HepG2 (cell line): ENCODE measurements around the gene TYR. TPM values are rescaled to one million over a fixed set of nuclear protein-coding genes. Genes with fewer than 3 reads are reported as not detected.

ENCODE experiments used
- ATAC-seq: fragments of 200-7000 bp; cut with Tn5 transposase; 3 replicates; pipeline ENCODE4 v1.9.1; 2020; ENCODE audit warnings: mild to moderate bottlenecking, moderate library complexity
- BruUV-seq: library from RNA; stranded (reverse); fragments of 400-500 nt; replicated peaks from 2 replicates; lab custom pipeline; 2021; lab: Mats Ljungman, UMichigan
- CTCF ChIA-PET: fragments of 300-600 bp; formaldehyde crosslinking; extraction: SDS; loops from one replicate; lab custom pipeline; 2021; ENCODE audit warnings: low total read pairs, inconsistent platforms, low intra/inter-chr PET ratio; lab: Yijun Ruan, JAX
- POLR2A ChIA-PET: fragments of 350-600 bp; sonication (Branson Sonifier 250); formaldehyde crosslinking; loops from one replicate; lab custom pipeline; 2020; ENCODE audit warnings: antibody characterized with exemption, inconsistent platforms; lab: Yijun Ruan, JAX
- DNase-seq: peaks from one replicate; pipeline ENCODE4 v3.0.0-alpha.2; 2015; ENCODE audit warnings: low spot score
- FAIRE-seq: peaks from 3 replicates; lab custom pipeline; 2011; peaks lifted over from hg19 to GRCh38; lab: Jason Lieb, UNC
- H2AFZ ChIP-seq: one replicate; pipeline ENCODE4 v1.6.1; 2011; ENCODE audit warnings: low read length, inconsistent platforms
- H3K27ac ChIP-seq: fragments of 300-600 bp; 3 replicates; pipeline ENCODE4 v1.8.0; 2011; ENCODE audit warnings: mixed run types, mild to moderate bottlenecking, mixed read lengths, low read length, inconsistent platforms; ENCODE audit not compliant: insufficient read depth; ENCODE audit errors: extremely low read length
- H3K27me3 ChIP-seq, 2 experiments: fragments of 200-600 bp in 1 of 2; 2 replicates in 1 of 2; 3 replicates in 1 of 2; pipeline versions ENCODE4 v1.6.0 to v1.8.0; 2011; ENCODE audit warnings: low read length in 2 of 2, mild to moderate bottlenecking in 2 of 2, moderate library complexity in 2 of 2, inconsistent platforms in 1 of 2; ENCODE audit not compliant: insufficient read depth in 2 of 2, control insufficient read depth in 1 of 2
- H3K36me3 ChIP-seq, 2 experiments: fragments of 200-600 bp in 1 of 2; replicated peaks in 1 of 2; 2 replicates in 1 of 2; 3 replicates in 1 of 2; pipeline versions ENCODE4 v1.5.1 to v1.8.0; 2011; ENCODE audit warnings: low read length in 2 of 2, inconsistent platforms in 1 of 2; ENCODE audit not compliant: insufficient read depth in 2 of 2, control insufficient read depth in 1 of 2
- H3K4me1 ChIP-seq: 2 replicates; pipeline ENCODE4 v1.5.1; 2012; ENCODE audit warnings: low read length, inconsistent platforms; ENCODE audit not compliant: insufficient read depth
- H3K4me2 ChIP-seq: 2 replicates; pipeline ENCODE4 v1.6.0; 2011; ENCODE audit warnings: low read depth, low read length, inconsistent platforms
- H3K4me3 ChIP-seq, 3 experiments: fragments of 200-600 bp in 1 of 3; sonication (generic), shearing (Covaris generic) in 1 of 3; replicated peaks in 1 of 3; 2 replicates each; pipeline ENCODE4 v1.5.1; 2011 to 2016; ENCODE audit warnings: low read length in 3 of 3, inconsistent platforms in 2 of 3, low read depth in 2 of 3, mild to moderate bottlenecking in 2 of 3, control low read depth in 1 of 3, mixed read lengths in 1 of 3; ENCODE audit not compliant: insufficient read depth in 1 of 3
- H3K79me2 ChIP-seq: one replicate; pipeline ENCODE4 v1.6.1; 2011; ENCODE audit warnings: low read length, inconsistent platforms; ENCODE audit not compliant: insufficient read depth
- H3K9ac ChIP-seq: 2 replicates; pipeline ENCODE4 v1.6.0; 2011; ENCODE audit warnings: mild to moderate bottlenecking, low read depth, low read length, inconsistent platforms; ENCODE audit not compliant: insufficient read depth
- H3K9me3 ChIP-seq: 2 replicates; pipeline ENCODE4 v1.5.1; 2012; ENCODE audit warnings: mild to moderate bottlenecking, low read length
- H4K20me1 ChIP-seq: 2 replicates; pipeline ENCODE4 v1.6.0; 2011; ENCODE audit warnings: inconsistent platforms, mild to moderate bottlenecking, low read length, moderate library complexity; ENCODE audit not compliant: insufficient read depth
- CHCHD3 ChIP-seq: sonication (generic); formaldehyde crosslinking; IDR thresholded peaks from 2 replicates; pipeline ENCODE4 v1.8.0; 2022; ENCODE audit warnings: mild to moderate bottlenecking, missing genetic modification reagents, moderate library complexity
- MAFF ChIP-seq: IDR thresholded peaks from 2 replicates; pipeline ENCODE4 v1.6.1; 2011; ENCODE audit warnings: low read depth, low read length, improper control_type of control experiment
- MAFK ChIP-seq, 2 experiments: IDR thresholded peaks in 1 of 2; conservative IDR thresholded peaks in 1 of 2; 2 replicates each; pipeline ENCODE4 v1.6.1; 2011; ENCODE audit warnings: improper control_type of control experiment in 2 of 2, low read length in 2 of 2
- MTA3 ChIP-seq: sonication (generic); formaldehyde crosslinking; IDR thresholded peaks from 2 replicates; pipeline ENCODE4 v1.4.0; 2020; ENCODE audit warnings: missing genetic modification reagents
- U2AF2 ChIP-seq: fragments of 200-400 bp; formaldehyde crosslinking; IDR thresholded peaks from 2 replicates; pipeline ENCODE4 v1.6.1; 2017; ENCODE audit warnings: low read depth, mild to moderate bottlenecking, low read length
- WGBS: methylation state at CpG from one replicate; pipeline ENCODE4 v1.1.6; 2017; ENCODE audit warnings: low lambda C conversion rate; 5-methylcytosine and 5-hydroxymethylcytosine counted together
- in situ Hi-C: cut with HindIII; loops from 2 replicates; pipeline ENCODE4 v1.10.0; 2017; ENCODE audit warnings: low pct_unique_long_range_greater_than_20kb; ENCODE audit not compliant: extremely low pct_ligation_motif_present
- intact Hi-C: fragments of 100-400 bp; cut with micrococcal nuclease; formaldehyde crosslinking; loops from one replicate; pipeline ENCODE4 v1.10.0; 2022; ENCODE audit not compliant: unreplicated experiment
- polyA plus RNA-seq, 8 experiments: library from polyadenylated mRNA; depleted of rRNA in 3 of 8; stranded (reverse) in 7 of 8; unstranded in 1 of 8; fragments of >200 nt; fragmentation: Illumina TruSeq in 4 of 8; extraction: Trizol in 4 of 8; gene quantifications; 2 replicates each; pipeline versions ENCODE4 v1.2.1 to v1.2.3, GENCODE V29; 2011 to 2016; ENCODE audit warnings: low read depth in 4 of 8, missing spikeins in 1 of 8, mixed read lengths in 1 of 8; ENCODE audit not compliant: insufficient read depth in 1 of 8
- total RNA-seq, 5 experiments: library from RNA; depleted of rRNA; stranded (reverse); fragments of >200 nt; fragmentation: Illumina TruSeq; extraction: Trizol; gene quantifications; 2 replicates each; pipeline ENCODE4 v1.2.3, GENCODE V29; 2016; ENCODE audit warnings: low read depth in 1 of 5
- TF ChIP-seq, protein P1 (sequence below): sonication (generic); formaldehyde crosslinking; IDR thresholded peaks from 2 replicates; pipeline ENCODE4 v1.4.0; 2020; ENCODE audit warnings: missing genetic modification reagents, mild to moderate bottlenecking, borderline replicate concordance
- TF ChIP-seq, protein P2 (sequence below): IDR thresholded peaks from 2 replicates; pipeline ENCODE4 v1.6.1; 2016; ENCODE audit warnings: low read depth
- TF ChIP-seq, protein P3 (sequence below): sonication (generic); formaldehyde crosslinking; IDR thresholded peaks from 2 replicates; pipeline ENCODE4 v1.4.0; 2020; ENCODE audit warnings: missing genetic modification reagents

Gene TYR
- total and polyA plus RNA-seq, 2 of the 13 experiments (the other 11 are each of a cell fraction or from before 2014, with no cell fraction given) = not detected

DNA sequence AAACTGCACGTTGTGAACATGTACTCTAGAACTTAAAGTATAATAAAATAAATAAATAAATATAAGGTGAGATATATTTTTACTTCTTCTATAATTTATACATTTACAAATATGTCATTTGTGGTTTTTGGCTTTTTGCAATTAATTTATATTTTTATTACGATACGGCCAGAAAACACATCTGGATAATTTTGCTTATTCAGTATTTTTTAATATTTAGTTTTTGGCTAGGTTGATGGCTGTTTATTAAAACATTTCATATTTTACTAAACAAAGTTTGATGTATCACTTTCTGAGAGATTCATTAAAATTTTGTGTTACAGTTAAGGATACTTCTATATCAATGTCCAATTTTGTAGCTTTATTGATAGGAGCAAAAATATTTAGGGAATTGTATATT lies 15.7 kb upstream of the TYR start:
- Histone ChIP-seq H3K4me3 (no peak overlapping the region), H2AFZ (no peak overlapping the region), H4K20me1 (no peaks in the 10 kb centered on the region), H3K9me3 (no peaks in the 10 kb centered on the region), H3K4me1 (no peaks in the 10 kb centered on the region), H3K4me2 (no peak overlapping the region), H3K27ac (no peak overlapping the region), H3K79me2 (no peaks in the 10 kb centered on the region), H3K27me3 (no peaks in the 10 kb centered on the region), H3K9ac (no peak overlapping the region), H3K36me3 (no peaks in the 10 kb centered on the region)
- intact Hi-C loops = loop anchor here (10.0 kb wide), 1 partner anchor 63 kb away; no protein-coding TSS in a partner anchor
- ChIA-PET CTCF (no interaction called here), POLR2A (no interaction called here)
- WGBS = 21% methylated on average over 3 of the region's 3 CpGs
- BruUV-seq = no TSS peak
- DNase-seq (no peak), FAIRE-seq (no peak), ATAC-seq (no peak)
- in situ Hi-C loops = no loop called here
- TF ChIP-seq CHCHD3 (CRISPR knock-in tag) (no peak), MAFK (conservative IDR thresholded peaks at IDR 0.05 in 1 of 2, IDR thresholded peaks at IDR 0.05 in 1 of 2; ENCODE audit: low read length in 2 of 2) (peak in 1 of 2 experiments; percentile 62; a peak in 2 of 4 replicates), U2AF2 (no peak), MAFF (peak; percentile 38; the same call in 1 of the 2 replicates), MTA3 (no peak)
- TF ChIP-seq, protein P1, sequence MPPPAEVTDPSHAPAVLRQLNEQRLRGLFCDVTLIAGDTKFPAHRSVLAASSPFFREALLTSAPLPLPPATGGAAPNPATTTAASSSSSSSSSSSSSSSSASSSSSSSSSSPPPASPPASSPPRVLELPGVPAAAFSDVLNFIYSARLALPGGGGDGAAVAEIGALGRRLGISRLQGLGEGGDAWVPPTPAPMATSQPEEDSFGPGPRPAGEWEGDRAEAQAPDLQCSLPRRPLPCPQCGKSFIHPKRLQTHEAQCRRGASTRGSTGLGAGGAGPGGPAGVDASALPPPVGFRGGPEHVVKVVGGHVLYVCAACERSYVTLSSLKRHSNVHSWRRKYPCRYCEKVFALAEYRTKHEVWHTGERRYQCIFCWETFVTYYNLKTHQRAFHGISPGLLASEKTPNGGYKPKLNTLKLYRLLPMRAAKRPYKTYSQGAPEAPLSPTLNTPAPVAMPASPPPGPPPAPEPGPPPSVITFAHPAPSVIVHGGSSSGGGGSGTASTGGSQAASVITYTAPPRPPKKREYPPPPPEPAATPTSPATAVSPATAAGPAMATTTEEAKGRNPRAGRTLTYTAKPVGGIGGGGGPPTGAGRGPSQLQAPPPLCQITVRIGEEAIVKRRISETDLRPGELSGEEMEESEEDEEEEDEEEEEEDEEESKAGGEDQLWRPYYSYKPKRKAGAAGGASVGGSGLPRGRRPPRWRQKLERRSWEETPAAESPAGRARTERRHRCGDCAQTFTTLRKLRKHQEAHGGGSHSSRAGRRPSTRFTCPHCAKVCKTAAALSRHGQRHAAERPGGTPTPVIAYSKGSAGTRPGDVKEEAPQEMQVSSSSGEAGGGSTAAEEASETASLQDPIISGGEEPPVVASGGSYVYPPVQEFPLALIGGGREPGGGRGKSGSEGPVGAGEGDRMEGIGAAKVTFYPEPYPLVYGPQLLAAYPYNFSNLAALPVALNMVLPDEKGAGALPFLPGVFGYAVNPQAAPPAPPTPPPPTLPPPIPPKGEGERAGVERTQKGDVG (CRISPR knock-in tag) = no peak
- TF ChIP-seq, protein P2, sequence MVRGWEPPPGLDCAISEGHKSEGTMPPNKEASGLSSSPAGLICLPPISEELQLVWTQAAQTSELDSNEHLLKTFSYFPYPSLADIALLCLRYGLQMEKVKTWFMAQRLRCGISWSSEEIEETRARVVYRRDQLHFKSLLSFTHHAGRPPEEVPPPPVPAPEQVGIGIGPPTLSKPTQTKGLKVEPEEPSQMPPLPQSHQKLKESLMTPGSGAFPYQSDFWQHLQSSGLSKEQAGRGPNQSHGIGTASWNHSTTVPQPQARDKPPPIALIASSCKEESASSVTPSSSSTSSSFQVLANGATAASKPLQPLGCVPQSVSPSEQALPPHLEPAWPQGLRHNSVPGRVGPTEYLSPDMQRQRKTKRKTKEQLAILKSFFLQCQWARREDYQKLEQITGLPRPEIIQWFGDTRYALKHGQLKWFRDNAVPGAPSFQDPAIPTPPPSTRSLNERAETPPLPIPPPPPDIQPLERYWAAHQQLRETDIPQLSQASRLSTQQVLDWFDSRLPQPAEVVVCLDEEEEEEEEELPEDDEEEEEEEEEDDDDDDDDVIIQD (CRISPR knock-in tag) = no peak
- TF ChIP-seq, protein P3, sequence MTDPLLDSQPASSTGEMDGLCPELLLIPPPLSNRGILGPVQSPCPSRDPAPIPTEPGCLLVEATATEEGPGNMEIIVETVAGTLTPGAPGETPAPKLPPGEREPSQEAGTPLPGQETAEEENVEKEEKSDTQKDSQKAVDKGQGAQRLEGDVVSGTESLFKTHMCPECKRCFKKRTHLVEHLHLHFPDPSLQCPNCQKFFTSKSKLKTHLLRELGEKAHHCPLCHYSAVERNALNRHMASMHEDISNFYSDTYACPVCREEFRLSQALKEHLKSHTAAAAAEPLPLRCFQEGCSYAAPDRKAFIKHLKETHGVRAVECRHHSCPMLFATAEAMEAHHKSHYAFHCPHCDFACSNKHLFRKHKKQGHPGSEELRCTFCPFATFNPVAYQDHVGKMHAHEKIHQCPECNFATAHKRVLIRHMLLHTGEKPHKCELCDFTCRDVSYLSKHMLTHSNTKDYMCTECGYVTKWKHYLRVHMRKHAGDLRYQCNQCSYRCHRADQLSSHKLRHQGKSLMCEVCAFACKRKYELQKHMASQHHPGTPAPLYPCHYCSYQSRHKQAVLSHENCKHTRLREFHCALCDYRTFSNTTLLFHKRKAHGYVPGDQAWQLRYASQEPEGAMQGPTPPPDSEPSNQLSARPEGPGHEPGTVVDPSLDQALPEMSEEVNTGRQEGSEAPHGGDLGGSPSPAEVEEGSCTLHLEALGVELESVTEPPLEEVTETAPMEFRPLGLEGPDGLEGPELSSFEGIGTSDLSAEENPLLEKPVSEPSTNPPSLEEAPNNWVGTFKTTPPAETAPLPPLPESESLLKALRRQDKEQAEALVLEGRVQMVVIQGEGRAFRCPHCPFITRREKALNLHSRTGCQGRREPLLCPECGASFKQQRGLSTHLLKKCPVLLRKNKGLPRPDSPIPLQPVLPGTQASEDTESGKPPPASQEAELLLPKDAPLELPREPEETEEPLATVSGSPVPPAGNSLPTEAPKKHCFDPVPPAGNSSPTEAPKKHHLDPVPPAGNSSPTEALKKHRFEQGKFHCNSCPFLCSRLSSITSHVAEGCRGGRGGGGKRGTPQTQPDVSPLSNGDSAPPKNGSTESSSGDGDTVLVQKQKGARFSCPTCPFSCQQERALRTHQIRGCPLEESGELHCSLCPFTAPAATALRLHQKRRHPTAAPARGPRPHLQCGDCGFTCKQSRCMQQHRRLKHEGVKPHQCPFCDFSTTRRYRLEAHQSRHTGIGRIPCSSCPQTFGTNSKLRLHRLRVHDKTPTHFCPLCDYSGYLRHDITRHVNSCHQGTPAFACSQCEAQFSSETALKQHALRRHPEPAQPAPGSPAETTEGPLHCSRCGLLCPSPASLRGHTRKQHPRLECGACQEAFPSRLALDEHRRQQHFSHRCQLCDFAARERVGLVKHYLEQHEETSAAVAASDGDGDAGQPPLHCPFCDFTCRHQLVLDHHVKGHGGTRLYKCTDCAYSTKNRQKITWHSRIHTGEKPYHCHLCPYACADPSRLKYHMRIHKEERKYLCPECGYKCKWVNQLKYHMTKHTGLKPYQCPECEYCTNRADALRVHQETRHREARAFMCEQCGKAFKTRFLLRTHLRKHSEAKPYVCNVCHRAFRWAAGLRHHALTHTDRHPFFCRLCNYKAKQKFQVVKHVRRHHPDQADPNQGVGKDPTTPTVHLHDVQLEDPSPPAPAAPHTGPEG (CRISPR knock-in tag) = no peak
